Endodermal cell (in vitro differentiated cells): Measurements from ENCODE around the gene LRP2. TPM values are rescaled to one million over a fixed set of nuclear protein-coding genes. Genes with fewer than 3 reads are reported as not detected.
"Not testable (repeated sequence)": the region's sequence is repeated elsewhere in the genome, so short reads cannot be mapped to it uniquely, and the experiment has no call there.

ENCODE experiments used
- DNase-seq: peaks from one replicate; pipeline ENCODE4 v3.0.0-alpha.2; 2017
- H3K27ac ChIP-seq: 2 replicates; pipeline ENCODE4 v1.5.1; 2013; ENCODE audit warnings: mild to moderate bottlenecking, low read depth, low read length, moderate library complexity
- H3K27me3 ChIP-seq: 2 replicates; pipeline ENCODE4 v1.6.1; 2013; ENCODE audit warnings: mild to moderate bottlenecking, low read length, moderate library complexity; ENCODE audit not compliant: insufficient read depth, control insufficient read depth, poor library complexity, severe bottlenecking
- H3K36me3 ChIP-seq: 2 replicates; pipeline ENCODE4 v1.7.0; 2013; ENCODE audit warnings: mild to moderate bottlenecking, low read length, moderate library complexity; ENCODE audit not compliant: control insufficient read depth, insufficient read depth
- H3K4me1 ChIP-seq: one replicate; pipeline ENCODE4 v1.7.0; 2013; ENCODE audit warnings: low read length; ENCODE audit not compliant: control insufficient read depth, insufficient read depth
- H3K4me3 ChIP-seq: 2 replicates; pipeline ENCODE4 v1.5.1; 2013; ENCODE audit warnings: mild to moderate bottlenecking, low read length, moderate library complexity
- H3K9ac ChIP-seq: 2 replicates; pipeline ENCODE4 v1.6.1; 2013; ENCODE audit warnings: mild to moderate bottlenecking, low read length, moderate library complexity; ENCODE audit not compliant: poor library complexity, severe bottlenecking; ENCODE audit errors: extremely low read depth
- H3K9me3 ChIP-seq: 2 replicates; pipeline ENCODE4 v1.6.1; 2013; ENCODE audit warnings: mild to moderate bottlenecking, low read length, moderate library complexity; ENCODE audit not compliant: control insufficient read depth
- H3K27ac Mint-ChIP-seq: 2 replicates; pipeline ENCODE4 v1.8.0; 2020; ENCODE audit warnings: mixed read lengths
- H3K27me3 Mint-ChIP-seq: 2 replicates; pipeline ENCODE4 v1.8.0; 2021; ENCODE audit warnings: mild to moderate bottlenecking, mixed read lengths; ENCODE audit not compliant: insufficient read depth
- H3K36me3 Mint-ChIP-seq: 2 replicates; pipeline ENCODE4 v1.8.0; 2020; ENCODE audit warnings: low read depth, mixed read lengths
- H3K4me1 Mint-ChIP-seq: 2 replicates; pipeline ENCODE4 v1.8.0; 2020; ENCODE audit warnings: mixed read lengths
- H3K4me3 Mint-ChIP-seq: 2 replicates; pipeline ENCODE4 v1.8.0; 2020; ENCODE audit warnings: mild to moderate bottlenecking, moderate library complexity, mixed read lengths
- H3K9me3 Mint-ChIP-seq: 2 replicates; pipeline ENCODE4 v1.8.0; 2020; ENCODE audit warnings: mild to moderate bottlenecking, mixed read lengths
- WGBS, 2 experiments: methylation state at CpG; one replicate each; pipeline versions ENCODE4 v1.1.5 to v1.1.7; 2013; ENCODE audit warnings: missing lambda C conversion rate in 2 of 2, mixed read lengths in 1 of 2; ENCODE audit not compliant: insufficient coverage in 1 of 2, insufficient read length in 1 of 2; 5-methylcytosine and 5-hydroxymethylcytosine counted together
- total RNA-seq, 2 donors: library from RNA; stranded (reverse); fragmentation: NEBNext Ultra II Directional in 1 of 2; extraction: Animal tissue kit (Norgen Biotek cat#: 25700) in 1 of 2; gene quantifications; 2 replicates in 1 of 2; 3 replicates in 1 of 2; pipeline ENCODE4 v1.2.1, GENCODE V29; 2021
- TF ChIP-seq, protein P1 (sequence below): fragments of 200-600 bp; sonication (generic); conservative IDR thresholded peaks from 2 replicates; pipeline ENCODE4 v1.5.0; 2021; ENCODE audit warnings: antibody characterized with exemption, mild to moderate bottlenecking

The LRP2 gene
- total RNA-seq, 2 donors from 2014 or later: 2.2 to 3.5 TPM

DNA sequence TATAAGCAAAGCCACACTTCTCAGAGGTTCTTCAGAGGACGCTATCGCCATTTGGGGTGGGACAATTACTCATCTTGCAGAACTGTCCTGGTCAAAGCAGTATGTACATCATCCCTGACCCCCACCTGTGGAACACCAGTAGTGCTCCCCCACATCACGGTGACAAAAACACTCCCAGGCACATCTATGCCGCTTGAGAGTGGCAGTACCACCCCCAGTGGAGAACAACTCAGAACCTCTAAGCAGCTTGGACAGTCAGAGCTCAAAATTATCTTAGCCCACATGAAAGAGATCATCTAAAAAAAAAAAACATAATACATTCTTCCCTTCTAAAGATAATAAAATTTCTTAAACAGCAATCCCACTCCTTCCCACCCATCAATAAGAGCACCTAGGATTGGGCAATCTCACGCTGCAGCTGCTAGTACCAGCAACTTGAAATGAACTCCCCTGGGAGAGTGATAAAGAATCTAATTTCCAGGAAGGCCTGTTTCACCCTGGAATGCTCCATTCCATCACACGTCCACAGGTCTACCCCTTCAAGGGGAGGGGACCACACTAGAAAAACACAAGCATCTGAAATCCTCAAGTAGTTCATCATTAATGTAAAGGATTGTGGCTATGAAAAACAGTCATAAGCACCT lies 31.7 kb downstream of the LRP2 start:
- H3K36me3 Mint-ChIP-seq: no peaks in the 10 kb centered on the region

DNA sequence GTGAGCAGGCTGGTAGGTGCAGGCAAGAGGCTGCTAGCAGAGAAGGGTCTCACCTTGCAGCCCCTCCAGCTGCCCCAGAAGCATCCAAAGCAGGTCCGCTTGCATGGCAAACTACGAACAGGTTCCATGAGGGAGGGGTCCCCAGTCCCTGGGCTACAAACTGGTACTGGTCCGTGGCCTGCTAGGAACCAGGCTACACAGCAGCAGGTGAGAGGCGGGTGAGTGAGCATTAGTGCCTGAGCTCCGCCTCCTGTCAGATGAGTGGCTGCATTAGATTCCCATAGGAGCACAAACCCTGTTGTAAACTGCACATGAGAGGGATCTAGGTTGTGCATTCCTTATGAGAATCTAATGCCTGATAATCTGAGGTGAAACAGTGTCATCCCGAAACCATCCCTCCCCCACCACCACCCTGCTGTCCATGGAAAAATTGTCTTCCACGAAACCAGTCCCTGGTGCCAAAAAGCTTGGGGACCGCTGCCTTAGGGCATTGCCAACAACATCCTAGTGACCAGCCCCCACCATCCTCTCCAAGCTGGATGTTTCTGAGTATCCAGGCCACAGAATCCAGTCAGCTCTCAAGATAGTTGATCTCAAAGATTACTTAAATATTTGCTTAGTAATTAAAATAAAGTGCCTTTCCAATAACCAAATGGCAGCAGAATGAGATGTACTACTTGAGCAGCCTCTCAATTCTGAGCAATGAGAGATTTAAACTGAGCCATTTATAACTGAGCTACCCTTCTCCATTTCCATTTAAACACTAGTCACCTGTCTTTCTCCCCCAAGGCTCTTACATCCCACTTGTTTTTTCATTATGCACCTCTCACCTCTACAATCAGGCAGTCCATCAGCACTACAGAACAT lies 32.4 kb downstream of the LRP2 start:
- Histone ChIP-seq H3K27me3 (no peaks in the 10 kb centered on the region), H3K4me1 (peaks cover 9% of the 10 kb centered on the region), H3K36me3 (no peaks in the 10 kb centered on the region), H3K9me3 (peaks cover 10% of the 10 kb centered on the region), H3K9ac (no peak overlapping the region), H3K27ac (no peak overlapping the region), H3K4me3 (no peak overlapping the region)
- Mint-ChIP-seq H3K4me3 (no peak overlapping the region), H3K36me3 (no peaks in the 10 kb centered on the region), H3K27ac (no peak overlapping the region), H3K27me3 (peaks cover 17% of the 10 kb centered on the region), H3K9me3 (peaks cover 15% of the 10 kb centered on the region), H3K4me1 (peaks cover 18% of the 10 kb centered on the region)
- 94 to 100% methylated on average over 2 to 8 of the region's 8 CpGs for WGBS, 2 experiments
- TF ChIP-seq, protein P1, sequence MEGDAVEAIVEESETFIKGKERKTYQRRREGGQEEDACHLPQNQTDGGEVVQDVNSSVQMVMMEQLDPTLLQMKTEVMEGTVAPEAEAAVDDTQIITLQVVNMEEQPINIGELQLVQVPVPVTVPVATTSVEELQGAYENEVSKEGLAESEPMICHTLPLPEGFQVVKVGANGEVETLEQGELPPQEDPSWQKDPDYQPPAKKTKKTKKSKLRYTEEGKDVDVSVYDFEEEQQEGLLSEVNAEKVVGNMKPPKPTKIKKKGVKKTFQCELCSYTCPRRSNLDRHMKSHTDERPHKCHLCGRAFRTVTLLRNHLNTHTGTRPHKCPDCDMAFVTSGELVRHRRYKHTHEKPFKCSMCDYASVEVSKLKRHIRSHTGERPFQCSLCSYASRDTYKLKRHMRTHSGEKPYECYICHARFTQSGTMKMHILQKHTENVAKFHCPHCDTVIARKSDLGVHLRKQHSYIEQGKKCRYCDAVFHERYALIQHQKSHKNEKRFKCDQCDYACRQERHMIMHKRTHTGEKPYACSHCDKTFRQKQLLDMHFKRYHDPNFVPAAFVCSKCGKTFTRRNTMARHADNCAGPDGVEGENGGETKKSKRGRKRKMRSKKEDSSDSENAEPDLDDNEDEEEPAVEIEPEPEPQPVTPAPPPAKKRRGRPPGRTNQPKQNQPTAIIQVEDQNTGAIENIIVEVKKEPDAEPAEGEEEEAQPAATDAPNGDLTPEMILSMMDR: no peak
- DNase-seq: no peak

More for the DNA sequence above, 31.7 kb downstream of the LRP2 start:
- Mint-ChIP-seq H3K9me3 (peaks cover 10% of the 10 kb centered on the region), H3K4me3 (no peak overlapping the region), H3K4me1 (peaks cover 11% of the 10 kb centered on the region), H3K27ac (no peak overlapping the region), H3K27me3 (peaks cover 17% of the 10 kb centered on the region)
- Histone ChIP-seq H3K27me3 (no peaks in the 10 kb centered on the region), H3K4me1 (peaks cover 9% of the 10 kb centered on the region), H3K9ac (no peak overlapping the region), H3K4me3 (no peak overlapping the region), H3K9me3 (peaks cover 8% of the 10 kb centered on the region), H3K36me3 (no peaks in the 10 kb centered on the region), H3K27ac (no peak overlapping the region)
- TF ChIP-seq, protein P1: no peak
- no peak for DNase-seq
- WGBS, 2 experiments: 85 to 89% methylated on average over 4 to 6 of the region's 6 CpGs

DNA sequence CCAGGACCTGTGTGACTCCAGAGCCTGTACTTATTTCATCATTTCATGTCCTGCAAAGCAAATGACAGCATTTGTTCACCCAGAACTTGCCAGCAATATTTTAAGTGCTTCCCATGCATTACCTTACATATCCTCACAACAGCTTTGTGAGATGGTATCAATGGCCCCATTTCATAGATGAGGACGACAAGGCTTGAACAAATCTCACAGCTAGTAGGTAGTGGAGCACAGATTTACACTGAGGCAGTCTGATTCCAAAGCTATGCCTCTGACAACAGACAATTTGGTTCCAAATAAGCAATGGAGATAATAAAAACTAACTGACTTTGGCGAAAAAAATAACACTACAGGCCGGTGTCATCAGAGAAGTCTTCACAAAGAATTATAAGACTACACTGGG lies 33.5 kb downstream of the LRP2 start:
- H3K27ac Mint-ChIP-seq: no peak overlapping the region
- Histone ChIP-seq H3K27ac (no peak overlapping the region), H3K36me3 (no peaks in the 10 kb centered on the region), H3K9ac (no peak overlapping the region), H3K9me3 (peaks cover 10% of the 10 kb centered on the region), H3K4me1 (peaks cover 14% of the 10 kb centered on the region), H3K27me3 (no peaks in the 10 kb centered on the region), H3K4me3 (no peak overlapping the region)
- DNase-seq: no peak
- peaks cover 15% of the 10 kb centered on the region for H3K9me3 Mint-ChIP-seq
- no peak overlapping the region for H3K4me3 Mint-ChIP-seq
- WGBS, 2 experiments: 88 to 100% methylated on average over 3 of the region's 3 CpGs
- H3K36me3 Mint-ChIP-seq: no peaks in the 10 kb centered on the region
- TF ChIP-seq, protein P1: no peak
- H3K27me3 Mint-ChIP-seq: peaks cover 17% of the 10 kb centered on the region
- peaks cover 26% of the 10 kb centered on the region for H3K4me1 Mint-ChIP-seq

DNA sequence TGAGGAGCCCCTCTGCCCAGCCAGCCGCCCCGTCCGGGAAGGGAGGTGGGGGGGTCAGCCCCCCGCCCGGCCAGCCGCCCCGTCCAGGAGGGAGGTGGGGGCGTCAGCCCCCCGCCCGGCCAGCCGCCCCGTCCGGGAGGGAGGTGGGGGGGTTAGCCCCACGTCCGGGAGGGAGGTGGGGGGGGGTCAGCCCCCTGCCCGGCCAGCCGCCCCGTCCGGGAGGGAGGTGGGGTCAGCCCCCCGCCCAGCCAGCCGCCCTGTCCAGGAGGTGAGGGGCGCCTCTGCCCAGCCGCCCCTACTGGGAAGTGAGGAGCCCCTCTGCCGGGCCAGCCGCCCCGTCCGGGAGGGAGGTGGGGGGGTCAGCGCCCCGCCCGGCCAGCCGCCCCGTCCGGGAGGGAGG lies 34.5 kb downstream of the LRP2 start:
- not testable (repeated sequence) for H3K4me3 Mint-ChIP-seq

DNA sequence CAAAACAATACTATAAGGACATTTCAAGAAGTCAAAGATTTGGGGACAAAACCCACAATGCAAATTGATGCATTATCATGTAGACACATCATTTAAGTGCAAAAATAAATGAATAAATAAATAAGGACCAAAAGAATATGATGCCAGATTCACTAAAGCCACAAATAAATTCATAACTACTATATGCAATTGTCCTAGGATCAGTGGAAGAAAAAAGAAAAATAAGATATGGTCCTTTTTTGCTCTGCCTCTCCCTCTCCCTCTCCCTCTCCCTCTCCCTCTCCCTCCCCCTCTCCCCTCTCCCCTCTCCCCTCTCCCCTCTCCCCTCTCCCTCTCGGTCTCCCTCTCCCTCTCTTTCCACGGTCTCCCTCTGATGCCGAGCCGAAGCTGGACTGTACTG lies 36.4 kb downstream of the LRP2 start:
- H3K27ac Mint-ChIP-seq: not testable (repeated sequence)
- no CpG with 5 or more reads among the region's 4 CpGs for WGBS, 2 experiments
- peaks cover 35% of the 10 kb centered on the region for H3K4me1 Mint-ChIP-seq

More for the DNA sequence above, 34.5 kb downstream of the LRP2 start:
- DNase-seq, H3K4me3 ChIP-seq, H3K36me3 ChIP-seq, H3K27me3 ChIP-seq, H3K27ac Mint-ChIP-seq, H3K36me3 Mint-ChIP-seq, H3K9ac ChIP-seq, H3K27ac ChIP-seq: not testable (repeated sequence)
- Histone ChIP-seq H3K4me1 (peaks cover 13% of the 10 kb centered on the region), H3K9me3 (peaks cover 10% of the 10 kb centered on the region)
- H3K27me3 Mint-ChIP-seq: peaks cover 17% of the 10 kb centered on the region
- WGBS, 2 experiments: 100% methylated on average over 8 of the region's 33 CpGs; no CpG with 5 or more reads in 1 of the 2 experiments
- peaks cover 30% of the 10 kb centered on the region for H3K4me1 Mint-ChIP-seq
- H3K9me3 Mint-ChIP-seq: peaks cover 15% of the 10 kb centered on the region

More for the DNA sequence above, 36.4 kb downstream of the LRP2 start:
- H3K4me3 Mint-ChIP-seq, H3K36me3 Mint-ChIP-seq, DNase-seq, H3K4me3 ChIP-seq, H3K27me3 ChIP-seq, H3K9ac ChIP-seq, H3K27ac ChIP-seq, H3K27me3 Mint-ChIP-seq, H3K36me3 ChIP-seq: not testable (repeated sequence)
- peaks cover 10% of the 10 kb centered on the region for H3K9me3 ChIP-seq
- H3K4me1 ChIP-seq: peaks cover 21% of the 10 kb centered on the region
- H3K9me3 Mint-ChIP-seq: peaks cover 15% of the 10 kb centered on the region
